HFF-Myc (cell line): ENCODE results near the gene SV2B.

Experiments used
- DNase-seq: peaks from one replicate; pipeline ENCODE4 v3.0.0-alpha.2; 2011; ENCODE audit warnings: low read depth; ENCODE audit errors: extremely low read depth
- H3K4me3 ChIP-seq: replicated peaks from 2 replicates; pipeline ENCODE4 v1.5.1; 2011; ENCODE audit warnings: low read depth, mild to moderate bottlenecking, control low read depth, low read length
- TF ChIP-seq, protein P1 (sequence below): IDR thresholded peaks from 2 replicates; pipeline ENCODE4 v1.5.1; 2012; ENCODE audit warnings: mild to moderate bottlenecking, low read depth, low read length, control low read depth; ENCODE audit errors: missing control alignments

Gene SV2B

DNA sequence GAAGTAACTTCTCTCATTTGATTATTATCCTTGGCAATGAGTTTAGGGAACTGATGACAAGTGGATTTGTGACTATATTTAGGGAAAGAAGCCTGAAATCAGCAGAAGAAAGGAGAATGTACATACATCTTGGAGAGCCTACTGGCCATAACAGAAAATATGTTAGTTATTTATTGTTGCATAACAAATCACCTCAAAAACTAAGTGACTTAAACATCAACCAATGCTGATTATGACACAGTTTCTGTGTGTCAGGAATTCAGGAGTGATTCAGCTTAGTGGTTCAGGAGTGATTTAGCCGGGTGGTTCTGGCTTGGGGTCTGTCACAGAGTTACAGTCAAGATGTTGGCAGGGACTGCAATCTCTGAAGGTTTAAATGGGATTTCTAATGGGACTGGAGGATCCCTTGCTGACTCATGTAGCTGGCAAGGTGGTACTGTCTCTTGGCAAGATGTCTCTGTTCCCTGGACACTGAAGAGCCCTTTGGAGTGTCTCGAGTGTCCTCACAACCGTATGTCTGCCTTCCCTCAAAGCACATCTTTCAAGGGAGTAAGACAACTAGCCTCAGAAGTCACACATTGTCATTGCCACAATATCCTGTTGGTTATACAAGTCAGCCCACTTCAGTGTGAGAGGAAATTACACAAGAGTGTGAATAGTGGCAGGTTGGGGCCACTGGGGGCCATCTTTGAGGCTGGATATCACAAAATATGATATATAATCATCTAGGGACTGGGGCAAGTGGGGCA is 248.9 kb downstream of the SV2B start:
- no peak overlapping the region for H3K4me3 ChIP-seq
- TF ChIP-seq, protein P1, sequence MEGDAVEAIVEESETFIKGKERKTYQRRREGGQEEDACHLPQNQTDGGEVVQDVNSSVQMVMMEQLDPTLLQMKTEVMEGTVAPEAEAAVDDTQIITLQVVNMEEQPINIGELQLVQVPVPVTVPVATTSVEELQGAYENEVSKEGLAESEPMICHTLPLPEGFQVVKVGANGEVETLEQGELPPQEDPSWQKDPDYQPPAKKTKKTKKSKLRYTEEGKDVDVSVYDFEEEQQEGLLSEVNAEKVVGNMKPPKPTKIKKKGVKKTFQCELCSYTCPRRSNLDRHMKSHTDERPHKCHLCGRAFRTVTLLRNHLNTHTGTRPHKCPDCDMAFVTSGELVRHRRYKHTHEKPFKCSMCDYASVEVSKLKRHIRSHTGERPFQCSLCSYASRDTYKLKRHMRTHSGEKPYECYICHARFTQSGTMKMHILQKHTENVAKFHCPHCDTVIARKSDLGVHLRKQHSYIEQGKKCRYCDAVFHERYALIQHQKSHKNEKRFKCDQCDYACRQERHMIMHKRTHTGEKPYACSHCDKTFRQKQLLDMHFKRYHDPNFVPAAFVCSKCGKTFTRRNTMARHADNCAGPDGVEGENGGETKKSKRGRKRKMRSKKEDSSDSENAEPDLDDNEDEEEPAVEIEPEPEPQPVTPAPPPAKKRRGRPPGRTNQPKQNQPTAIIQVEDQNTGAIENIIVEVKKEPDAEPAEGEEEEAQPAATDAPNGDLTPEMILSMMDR, result no peak
- DNase-seq, result no peak
